ENCODE results near the gene STK33. TPM values are rescaled to one million over a fixed set of nuclear protein-coding genes. Genes with fewer than 3 reads are reported as not detected.

STK33 gene
- total RNA-seq, 1 donor = 1.1 TPM

DNA sequence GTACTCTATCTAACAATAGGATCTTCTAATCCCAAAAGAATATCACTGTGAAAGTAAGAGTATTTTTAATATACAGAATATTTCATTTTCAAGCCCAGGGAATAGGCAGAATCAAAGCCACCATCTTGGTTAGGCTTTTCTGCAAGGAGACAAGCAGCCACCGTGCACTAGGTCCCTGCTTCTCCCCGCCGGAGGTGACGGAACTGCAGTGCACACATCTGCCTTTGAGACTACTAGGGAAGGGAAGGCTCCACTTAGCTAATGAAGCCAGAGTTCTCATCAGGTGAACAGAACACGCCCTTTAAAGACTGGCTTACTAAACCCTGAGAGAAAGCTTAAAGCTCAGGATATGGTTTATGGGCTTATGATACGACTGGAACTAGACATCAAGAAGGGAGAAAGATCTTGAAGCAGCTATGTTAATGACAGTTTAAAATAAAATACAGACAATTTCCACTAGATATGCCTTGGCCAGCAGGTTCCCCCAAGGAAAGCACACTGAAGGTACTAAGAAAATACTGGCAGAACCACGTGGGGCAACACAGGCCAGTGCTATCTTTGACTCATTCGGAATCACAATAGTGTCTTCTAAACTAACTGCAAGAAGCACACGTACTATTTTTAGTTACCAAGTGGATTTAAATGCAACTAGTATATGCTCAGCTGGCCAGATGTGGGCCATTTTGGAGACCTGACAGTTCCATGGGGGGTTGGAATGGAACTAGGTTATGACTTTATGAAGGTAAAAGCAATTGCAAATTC lies 203.0 kb downstream of the STK33 start:
- H3K4me3 ChIP-seq (ENCODE audit: low read depth, low read length) = no peak overlapping the region
- TF ChIP-seq, protein P1, sequence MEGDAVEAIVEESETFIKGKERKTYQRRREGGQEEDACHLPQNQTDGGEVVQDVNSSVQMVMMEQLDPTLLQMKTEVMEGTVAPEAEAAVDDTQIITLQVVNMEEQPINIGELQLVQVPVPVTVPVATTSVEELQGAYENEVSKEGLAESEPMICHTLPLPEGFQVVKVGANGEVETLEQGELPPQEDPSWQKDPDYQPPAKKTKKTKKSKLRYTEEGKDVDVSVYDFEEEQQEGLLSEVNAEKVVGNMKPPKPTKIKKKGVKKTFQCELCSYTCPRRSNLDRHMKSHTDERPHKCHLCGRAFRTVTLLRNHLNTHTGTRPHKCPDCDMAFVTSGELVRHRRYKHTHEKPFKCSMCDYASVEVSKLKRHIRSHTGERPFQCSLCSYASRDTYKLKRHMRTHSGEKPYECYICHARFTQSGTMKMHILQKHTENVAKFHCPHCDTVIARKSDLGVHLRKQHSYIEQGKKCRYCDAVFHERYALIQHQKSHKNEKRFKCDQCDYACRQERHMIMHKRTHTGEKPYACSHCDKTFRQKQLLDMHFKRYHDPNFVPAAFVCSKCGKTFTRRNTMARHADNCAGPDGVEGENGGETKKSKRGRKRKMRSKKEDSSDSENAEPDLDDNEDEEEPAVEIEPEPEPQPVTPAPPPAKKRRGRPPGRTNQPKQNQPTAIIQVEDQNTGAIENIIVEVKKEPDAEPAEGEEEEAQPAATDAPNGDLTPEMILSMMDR (IDR thresholded peaks at IDR 0.05; ENCODE audit: insufficient read depth, low read length) = no peak
- DNase-seq (ENCODE audit: low read depth) = no peak

DNA sequence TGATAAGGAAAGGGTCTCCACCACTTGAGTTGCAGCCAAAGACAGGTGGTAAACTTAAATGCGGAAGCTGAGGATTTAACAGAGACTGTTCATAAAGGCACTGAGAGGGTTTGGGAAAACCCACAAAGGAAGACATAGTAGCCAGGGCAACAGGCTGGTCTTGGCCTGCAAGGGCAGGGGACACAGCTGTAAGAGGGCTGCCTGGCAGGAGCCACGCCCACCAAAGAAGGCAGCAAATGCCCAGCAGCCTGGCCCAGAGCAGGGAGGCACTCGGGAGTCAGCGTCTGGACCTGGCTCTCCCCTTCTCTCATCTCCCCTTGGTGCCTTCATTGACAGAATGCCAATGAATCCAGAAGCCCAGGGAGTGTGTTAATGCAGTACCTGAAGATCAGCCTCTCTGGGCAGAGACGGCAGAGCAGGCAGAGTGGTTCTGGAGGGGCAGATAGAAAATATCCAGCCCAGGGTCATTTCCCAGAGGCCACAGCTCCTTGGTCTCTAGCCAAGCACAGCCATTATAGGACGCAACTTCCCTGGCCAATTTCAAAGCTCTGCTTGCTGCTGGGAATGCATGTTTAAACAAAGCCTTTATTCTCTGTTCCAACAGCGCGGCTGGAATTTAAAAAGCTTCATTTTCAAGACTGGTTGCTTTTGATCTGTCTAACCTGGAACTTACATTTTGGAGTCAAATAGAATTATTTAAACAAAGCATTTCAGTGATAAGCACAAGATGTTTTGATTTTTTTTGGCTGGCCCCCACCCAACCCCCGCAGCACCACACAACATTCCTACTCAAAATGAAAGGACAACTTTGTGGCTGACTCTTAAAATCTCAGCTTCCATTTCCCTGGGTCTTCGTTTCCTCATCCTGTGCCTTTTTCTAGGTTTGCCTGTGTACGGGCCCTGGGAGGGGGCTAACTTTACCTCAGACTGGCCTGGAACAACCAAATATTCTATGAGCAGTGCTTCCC lies 204.7 kb downstream of the STK33 start:
- TF ChIP-seq, protein P1 (IDR thresholded peaks at IDR 0.05; ENCODE audit: insufficient read depth, low read length) = no peak
- DNase-seq (ENCODE audit: low read depth) = peak; percentile 10
- no peak overlapping the region for H3K4me3 ChIP-seq (ENCODE audit: low read depth, low read length)

DNA sequence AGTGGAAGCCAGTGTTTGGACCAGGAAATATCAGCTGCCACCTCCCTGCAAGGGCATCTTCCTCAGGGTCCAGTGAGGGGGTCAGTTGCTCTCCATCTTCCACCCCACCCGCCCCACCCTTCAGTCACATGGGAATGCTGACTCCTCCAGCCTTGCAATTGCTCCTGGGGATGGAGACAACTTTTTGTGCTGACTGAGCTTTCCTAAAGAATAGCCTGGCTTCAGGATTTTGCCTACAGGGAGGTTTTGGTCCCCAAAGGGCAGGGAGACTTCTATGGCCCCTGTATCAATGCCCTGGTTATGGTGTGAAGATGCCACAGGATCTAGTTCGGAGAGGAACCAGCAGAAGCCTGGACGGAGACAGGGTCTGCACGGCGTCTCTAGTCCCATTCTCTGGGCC lies 206.3 kb downstream of the STK33 start:
- no peak for DNase-seq (ENCODE audit: low read depth)
- TF ChIP-seq, protein P1 (IDR thresholded peaks at IDR 0.05; ENCODE audit: insufficient read depth, low read length) = no peak
- no peak overlapping the region for H3K4me3 ChIP-seq (ENCODE audit: low read depth, low read length)

DNA sequence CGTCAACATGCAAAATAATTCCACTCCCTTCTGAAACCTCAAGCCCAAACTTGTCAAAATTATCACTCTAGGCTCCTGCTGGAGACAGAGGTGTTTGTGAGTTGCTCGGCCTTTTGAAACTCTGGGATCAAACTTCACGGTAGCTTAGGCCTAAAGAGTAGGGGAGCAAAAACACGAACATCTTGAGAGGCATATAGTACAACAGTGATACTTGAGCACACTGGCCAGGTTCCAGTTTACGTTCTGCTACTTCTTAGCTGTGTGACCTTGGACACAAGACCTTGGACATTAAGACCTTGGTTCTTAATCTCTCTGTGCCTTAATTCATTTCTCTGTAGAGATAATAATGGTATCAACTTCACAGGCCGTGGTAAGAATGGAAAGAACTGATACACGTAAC lies 206.9 kb downstream of the STK33 start:
- H3K4me3 ChIP-seq (ENCODE audit: low read depth, low read length) = no peak overlapping the region
- no peak for DNase-seq (ENCODE audit: low read depth)
- TF ChIP-seq, protein P1 (IDR thresholded peaks at IDR 0.05; ENCODE audit: insufficient read depth, low read length) = no peak

DNA sequence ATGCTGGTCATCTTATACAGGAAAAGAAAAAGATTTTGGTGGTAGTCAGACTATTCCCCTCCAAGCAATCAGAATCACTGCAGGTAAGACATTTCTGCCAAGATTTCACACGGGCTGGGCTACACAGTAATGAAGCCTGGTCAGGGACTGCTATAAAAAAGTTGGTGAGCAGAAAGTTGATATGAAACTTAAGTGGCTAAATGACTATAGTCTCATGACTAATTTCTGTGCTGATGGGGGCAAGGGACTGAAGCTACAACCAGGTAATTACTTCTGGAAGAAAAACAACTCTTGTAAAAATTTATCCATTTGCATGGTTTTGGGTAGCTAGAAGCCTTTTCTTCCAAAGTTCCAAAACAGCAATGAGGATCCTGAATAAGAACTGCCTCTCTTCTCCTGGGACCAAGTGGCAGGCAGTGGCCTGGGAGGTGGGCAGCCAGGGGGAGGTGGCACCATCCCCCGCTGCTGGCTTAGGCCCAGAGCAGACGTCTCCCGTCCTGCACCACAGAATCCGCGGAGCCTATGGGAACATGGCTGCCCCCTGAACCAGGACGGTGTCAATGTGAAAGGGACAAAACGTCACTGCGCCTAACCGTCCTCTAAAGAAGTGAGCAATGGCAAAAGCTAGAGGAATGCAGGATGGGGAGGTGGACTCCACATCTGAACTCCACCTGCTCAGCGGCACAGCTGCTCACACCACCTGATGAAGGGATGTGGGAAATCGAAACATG lies 207.7 kb downstream of the STK33 start:
- TF ChIP-seq, protein P1 (IDR thresholded peaks at IDR 0.05; ENCODE audit: insufficient read depth, low read length) = no peak
- DNase-seq (ENCODE audit: low read depth) = no peak
- H3K4me3 ChIP-seq (ENCODE audit: low read depth, low read length) = no peak overlapping the region

DNA sequence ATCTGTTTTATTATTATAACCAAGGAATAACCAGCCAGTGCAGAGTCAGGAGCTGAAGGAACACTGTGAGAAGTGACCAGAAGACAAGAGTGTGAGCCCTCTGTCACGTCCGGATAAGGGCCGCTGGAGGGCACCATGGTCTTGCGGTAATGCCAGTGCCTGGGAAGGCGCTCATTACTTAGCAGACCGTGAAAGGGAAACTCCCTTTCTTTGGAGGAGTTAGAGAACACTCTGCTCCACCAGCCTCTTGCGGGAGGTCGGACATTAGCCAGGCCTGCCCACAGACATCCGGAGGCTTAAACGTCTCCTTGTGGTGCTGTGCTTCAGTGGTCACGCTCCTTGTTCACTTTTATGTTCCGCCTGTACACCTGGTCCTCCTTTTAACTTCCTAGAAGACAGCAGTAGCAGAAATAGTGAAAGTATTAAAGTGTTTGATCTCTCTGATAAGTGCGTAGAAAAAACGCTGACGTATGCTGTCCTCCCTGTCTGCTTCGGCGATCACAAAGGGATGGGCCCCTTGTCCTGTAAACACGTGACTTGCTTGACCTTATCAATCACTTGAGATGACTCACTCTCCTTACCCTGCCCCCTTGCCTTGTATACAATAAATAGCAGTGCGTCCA lies 209.7 kb downstream of the STK33 start:
- DNase-seq (ENCODE audit: low read depth) = peak; percentile 27
- TF ChIP-seq, protein P1 (IDR thresholded peaks at IDR 0.05; ENCODE audit: insufficient read depth, low read length) = no peak
- no peak overlapping the region for H3K4me3 ChIP-seq (ENCODE audit: low read depth, low read length)
